CD4-positive, alpha-beta T cell treated with Interleukin-12 subunit alpha and Interleukin-12 subunit beta, for 1 hour (primary cell): ENCODE measurements around the gene RBPJ.
"Not testable (repeated sequence)": the region's sequence is repeated elsewhere in the genome, so short reads cannot be mapped to it uniquely, and the experiment has no call there.

Experiments used
- DNase-seq: peaks from one replicate; pipeline ENCODE4 v3.0.0-alpha.2; 2020

RBPJ gene

GRCh38 chr4:26302031-26302899 is 18.5 kb upstream of the RBPJ start:
- DNase-seq = no peak

- no peak for DNase-seq
These were observed 17.8 kb upstream of the RBPJ start for GRCh38 chr4:26303008-26303407.

- no peak for DNase-seq
These were observed 13.6 kb upstream of the RBPJ start for GRCh38 chr4:26307037-26307800.

- peak; percentile 24 for DNase-seq
These were observed 12.2 kb upstream of the RBPJ start for GRCh38 chr4:26308568-26308967.

- DNase-seq = no peak
These were observed 10.6 kb upstream of the RBPJ start for GRCh38 chr4:26310264-26310663.

- no peak for DNase-seq
These were observed 9.2 kb upstream of the RBPJ start for GRCh38 chr4:26311633-26312032.

GRCh38 chr4:26315316-26315932 is 5.4 kb upstream of the RBPJ start:
- not testable (repeated sequence) for DNase-seq

GRCh38 chr4:26317766-26318165 is 3.0 kb upstream of the RBPJ start:
- DNase-seq = no peak

GRCh38 chr4:26319467-26319948 is 1.3 kb upstream of the RBPJ start:
- DNase-seq = peak; percentile 98

GRCh38 chr4:26319949-26320537 is 771 bp upstream of the RBPJ start:
- DNase-seq = peak; percentile 50

- peak; percentile 35 for DNase-seq
These were observed 783 bp downstream of the RBPJ start for GRCh38 chr4:26321373-26322221.

- DNase-seq = no peak
These were observed 1.5 kb downstream of the RBPJ start for GRCh38 chr4:26322346-26322745.

- no peak for DNase-seq
These were observed 3.0 kb downstream of the RBPJ start for GRCh38 chr4:26323821-26324220.

GRCh38 chr4:26325191-26325590 is 4.4 kb downstream of the RBPJ start:
- peak; percentile 66 for DNase-seq

GRCh38 chr4:26326791-26327190 is 6.0 kb downstream of the RBPJ start:
- no peak for DNase-seq

GRCh38 chr4:26330186-26330787 is 9.5 kb downstream of the RBPJ start:
- peak; percentile 67 for DNase-seq

- no peak for DNase-seq
These were observed 10.1 kb downstream of the RBPJ start for GRCh38 chr4:26330946-26331345.

GRCh38 chr4:26331380-26331950 is 10.7 kb downstream of the RBPJ start:
- no peak for DNase-seq

GRCh38 chr4:26334366-26334765 is 13.6 kb downstream of the RBPJ start:
- no peak for DNase-seq

- no peak for DNase-seq
These were observed 16.8 kb downstream of the RBPJ start for GRCh38 chr4:26337612-26338011.

- no peak for DNase-seq
These were observed 21.7 kb downstream of the RBPJ start for GRCh38 chr4:26342328-26343037.
